SK-N-SH (cell line): Measurements from ENCODE around the gene ZNF793. TPM values are rescaled to one million over a fixed set of nuclear protein-coding genes. Genes with fewer than 3 reads are reported as not detected.

Experiments
- CTCF ChIA-PET: fragments of 300-600, 350-600 bp; formaldehyde crosslinking; extraction: SDS; loops from one replicate; lab custom pipeline; 2021; lab: Yijun Ruan, JAX
- POLR2A ChIA-PET: fragments of 350-600 bp; sonication (Branson Sonifier 250); formaldehyde crosslinking; extraction: SDS; loops from one replicate; lab custom pipeline; 2020; ENCODE audit warnings: antibody characterized with exemption, inconsistent platforms; lab: Yijun Ruan, JAX
- DNase-seq: peaks from one replicate; pipeline ENCODE4 v3.0.0; 2012
- H2AFZ ChIP-seq: fragments of 200-600 bp; sonication (generic); 2 replicates; pipeline ENCODE4 v1.8.1; 2016; ENCODE audit warnings: antibody characterized with exemption, mild to moderate bottlenecking, low read depth
- H3F3A ChIP-seq: fragments of 200-600 bp; sonication (generic); replicated peaks from 2 replicates; pipeline ENCODE3; 2016; ENCODE audit warnings: antibody characterized with exemption, mild to moderate bottlenecking; ENCODE audit not compliant: insufficient read depth
- H3K27ac ChIP-seq, 2 experiments: fragments of 200-500 bp in 1 of 2; fragments of 200-600 bp in 1 of 2; sonication (Bioruptor generic) in 1 of 2; sonication (generic), shearing (Covaris generic) in 1 of 2; 2 replicates each; pipeline versions ENCODE4 v1.5.1 to v1.6.1; 2014 to 2016; ENCODE audit warnings: low read depth in 2 of 2, inconsistent platforms in 1 of 2, low read length in 1 of 2, mild to moderate bottlenecking in 1 of 2, mixed read lengths in 1 of 2
- H3K27me3 ChIP-seq: fragments of 200-600 bp; sonication (generic), shearing (Covaris generic); 2 replicates; pipeline ENCODE4 v1.6.1; 2016; ENCODE audit warnings: mixed run types; ENCODE audit not compliant: insufficient read depth
- H3K36me3 ChIP-seq, 2 experiments: fragments of 200-500 bp in 1 of 2; fragments of 200-600 bp in 1 of 2; sonication (Bioruptor generic) in 1 of 2; sonication (generic) in 1 of 2; replicated peaks in 1 of 2; 2 replicates each; pipeline versions ENCODE3 to v1.5.1; 2014 to 2016; ENCODE audit warnings: low read length in 1 of 2, mild to moderate bottlenecking in 1 of 2; ENCODE audit not compliant: insufficient read depth in 2 of 2, control insufficient read depth in 1 of 2
- H3K4me1 ChIP-seq, 2 experiments: fragments of 200-500 bp in 1 of 2; fragments of 200-600 bp in 1 of 2; sonication (Bioruptor generic) in 1 of 2; sonication (generic), shearing (Covaris generic) in 1 of 2; 2 replicates each; pipeline versions ENCODE4 v1.5.1 to v1.6.1; 2014 to 2016; ENCODE audit warnings: low read depth in 1 of 2, low read length in 1 of 2, mixed run types in 1 of 2; ENCODE audit not compliant: insufficient read depth in 2 of 2, control insufficient read depth in 1 of 2
- H3K4me2 ChIP-seq: fragments of 200-600 bp; sonication (generic), shearing (Covaris generic); 2 replicates; pipeline ENCODE4 v1.6.1; 2017; ENCODE audit warnings: mixed run types
- H3K4me3 ChIP-seq, 2 experiments: fragments of 200-500 bp in 1 of 2; fragments of 200-600 bp in 1 of 2; sonication (Bioruptor generic) in 1 of 2; sonication (generic), shearing (Covaris generic) in 1 of 2; 2 replicates each; pipeline versions ENCODE4 v1.5.1 to v1.8.1; 2014 to 2016; ENCODE audit warnings: low read depth in 2 of 2, inconsistent platforms in 1 of 2, low read length in 1 of 2, mild to moderate bottlenecking in 1 of 2, mixed read lengths in 1 of 2, moderate library complexity in 1 of 2
- H3K79me2 ChIP-seq: fragments of 200-600 bp; sonication (generic); 2 replicates; pipeline ENCODE4 v1.8.1; 2017; ENCODE audit warnings: mild to moderate bottlenecking; ENCODE audit not compliant: insufficient read depth
- H3K9ac ChIP-seq: fragments of 200-600 bp; sonication (generic); 2 replicates; pipeline ENCODE4 v1.6.1; 2017; ENCODE audit warnings: mixed run types
- H3K9me2 ChIP-seq: fragments of 200-600 bp; sonication (generic); 2 replicates; pipeline ENCODE4 v1.6.1; 2017; ENCODE audit warnings: mixed run types
- H3K9me3 ChIP-seq: fragments of 200-600 bp; sonication (generic); 2 replicates; pipeline ENCODE4 v1.6.1; 2017; ENCODE audit warnings: mixed run types, mild to moderate bottlenecking, moderate library complexity
- H4K20me1 ChIP-seq: fragments of 200-600 bp; sonication (generic); 2 replicates; pipeline ENCODE4 v1.6.1; 2017; ENCODE audit warnings: mild to moderate bottlenecking, mixed run types; ENCODE audit not compliant: insufficient read depth
- CHD2 ChIP-seq: fragments of 150-350 bp; IDR thresholded peaks from 2 replicates; pipeline ENCODE4 v1.6.1; 2018; ENCODE audit warnings: low read length; ENCODE audit not compliant: partially characterized antibody
- EZH2phosphoT487 ChIP-seq: fragments of 200-600 bp; sonication (generic); IDR thresholded peaks from 2 replicates; pipeline ENCODE4 v1.6.1; 2017; ENCODE audit warnings: low read depth, mixed run types, mild to moderate bottlenecking, antibody characterized with exemption, moderate library complexity, borderline replicate concordance
- FOSL2 ChIP-seq: IDR thresholded peaks from 2 replicates; pipeline ENCODE4 v1.4.0; 2012; ENCODE audit warnings: low read depth, mild to moderate bottlenecking, moderate library complexity, borderline replicate concordance
- MAX ChIP-seq: IDR thresholded peaks from 2 replicates; pipeline ENCODE4 v1.4.0; 2012; ENCODE audit warnings: low read depth
- NRF1 ChIP-seq: IDR thresholded peaks from 2 replicates; pipeline ENCODE4 v1.6.1; 2012; ENCODE audit warnings: low read depth, mild to moderate bottlenecking, low read length
- RCOR1 ChIP-seq: fragments of 150-350 bp; IDR thresholded peaks from 2 replicates; pipeline ENCODE4 v1.6.1; 2017; ENCODE audit warnings: antibody characterized with exemption, low read length
- TEAD4 ChIP-seq: IDR thresholded peaks from 2 replicates; pipeline ENCODE4 v1.4.0; 2012; ENCODE audit warnings: mild to moderate bottlenecking, borderline replicate concordance; ENCODE audit not compliant: insufficient read depth
- ZBTB33 ChIP-seq: IDR thresholded peaks from 2 replicates; pipeline ENCODE4 v1.4.0; 2012; ENCODE audit warnings: low read depth, borderline replicate concordance
- WGBS: methylation state at CpG from one replicate; pipeline ENCODE4 v1.1.6; 2017; ENCODE audit warnings: low lambda C conversion rate; 5-methylcytosine and 5-hydroxymethylcytosine counted together
- polyA plus RNA-seq, 3 experiments: library from polyadenylated mRNA; depleted of rRNA; stranded (reverse); fragments of >200 nt; gene quantifications; 2 replicates each; pipeline ENCODE4 v1.2.3, GENCODE V29; 2012
- TF ChIP-seq, protein P1 (sequence below): IDR thresholded peaks from 2 replicates; pipeline ENCODE4; 2012

Gene ZNF793
- polyA plus RNA-seq, 1 of the 3 experiments (the other 2 are of a cell fraction), result 2.3 TPM

DNA sequence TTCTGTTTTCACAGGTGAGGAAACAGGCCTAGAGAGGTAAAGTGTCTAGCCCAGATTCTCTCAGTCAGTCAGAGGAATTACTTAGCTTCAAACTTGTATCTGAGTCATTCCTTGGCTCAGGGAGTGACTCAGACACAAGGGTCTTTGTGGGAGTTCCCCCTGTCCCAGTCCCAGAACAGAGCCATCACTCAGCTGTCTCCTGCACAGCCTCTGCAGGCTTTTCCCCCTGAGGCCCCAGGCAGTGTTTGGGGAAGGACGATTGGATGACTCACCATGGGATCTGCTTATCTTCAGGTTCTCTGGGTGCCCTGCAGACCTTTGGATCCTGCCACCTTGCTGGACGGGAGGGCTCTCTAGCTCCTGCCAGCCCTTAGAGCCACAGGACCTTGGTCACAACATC is 13.2 kb downstream of the ZNF793 start:
- H3K36me3 ChIP-seq, result peaks cover 9 to 13% of the 10 kb centered on the region in 2 experiments
- ChIA-PET CTCF (interaction anchor here (1.0 kb wide), 1 partner anchor 12 kb away, joined by 3 read pairs; no protein-coding TSS in a partner anchor), POLR2A (no interaction called here)
- no peak for DNase-seq
- H3K9me3 ChIP-seq, result peaks cover 3% of the 10 kb centered on the region; the same call in 1 of the 2 replicates
- no peaks in the 10 kb centered on the region; the same call in 1 of the 2 replicates for H3K79me2 ChIP-seq
- H3K4me2 ChIP-seq, result no peak overlapping the region
- H3F3A ChIP-seq, result no peaks in the 10 kb centered on the region
- no peak overlapping the region for H3K27ac ChIP-seq
- H3K4me3 ChIP-seq, result no peak overlapping the region
- no peaks in the 10 kb centered on the region for H3K4me1 ChIP-seq
- no peaks in the 10 kb centered on the region for H4K20me1 ChIP-seq
- WGBS, result 11% methylated on average over 2 of the region's 2 CpGs
- no peak overlapping the region for H2AFZ ChIP-seq
- no peak overlapping the region for H3K9ac ChIP-seq
- H3K27me3 ChIP-seq, result no peaks in the 10 kb centered on the region
- TF ChIP-seq FOSL2 (0 out of 2 replicates have a peak, but pooled peaks have one; percentile 4), CHD2 (no peak), TEAD4 (no peak), NRF1 (no peak), MAX (no peak), EZH2phosphoT487 (no peak), RCOR1 (no peak), ZBTB33 (no peak)
- TF ChIP-seq, protein P1, sequence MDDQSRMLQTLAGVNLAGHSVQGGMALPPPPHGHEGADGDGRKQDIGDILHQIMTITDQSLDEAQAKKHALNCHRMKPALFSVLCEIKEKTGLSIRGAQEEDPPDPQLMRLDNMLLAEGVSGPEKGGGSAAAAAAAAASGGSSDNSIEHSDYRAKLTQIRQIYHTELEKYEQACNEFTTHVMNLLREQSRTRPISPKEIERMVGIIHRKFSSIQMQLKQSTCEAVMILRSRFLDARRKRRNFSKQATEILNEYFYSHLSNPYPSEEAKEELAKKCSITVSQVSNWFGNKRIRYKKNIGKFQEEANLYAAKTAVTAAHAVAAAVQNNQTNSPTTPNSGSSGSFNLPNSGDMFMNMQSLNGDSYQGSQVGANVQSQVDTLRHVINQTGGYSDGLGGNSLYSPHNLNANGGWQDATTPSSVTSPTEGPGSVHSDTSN, result peak; percentile 22; the same call in 1 of the 2 replicates
- no peaks in the 10 kb centered on the region for H3K9me2 ChIP-seq

DNA sequence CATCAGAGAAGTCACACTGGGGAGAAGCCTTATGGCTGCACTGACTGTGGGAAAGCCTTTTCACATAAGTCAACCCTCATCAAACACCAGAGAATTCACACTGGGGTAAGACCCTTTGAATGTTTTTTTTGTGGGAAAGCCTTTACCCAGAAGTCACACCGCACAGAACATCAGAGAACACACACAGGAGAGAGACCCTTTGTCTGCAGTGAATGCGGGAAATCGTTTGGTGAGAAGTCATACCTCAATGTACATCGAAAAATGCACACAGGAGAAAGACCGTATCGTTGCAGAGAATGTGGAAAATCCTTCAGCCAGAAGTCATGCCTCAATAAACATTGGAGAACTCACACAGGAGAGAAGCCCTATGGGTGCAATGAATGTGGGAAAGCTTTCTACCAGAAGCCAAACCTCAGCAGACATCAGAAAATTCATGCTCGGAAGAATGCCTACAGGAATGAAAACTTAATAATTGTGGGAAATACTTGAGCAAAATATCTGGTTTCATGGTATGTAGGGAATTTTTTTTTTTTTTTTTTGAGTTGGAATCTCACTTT is 30.7 kb downstream of the ZNF793 start:
- Histone ChIP-seq H3K27ac (no peak overlapping the region), H3K36me3 (peaks cover 36 to 50% of the 10 kb centered on the region in 2 experiments)
- TF ChIP-seq RCOR1, result no peak
- TF ChIP-seq, all 33 proteins: peak for 0
- H3K4me2 ChIP-seq, result no peak overlapping the region
- ChIA-PET POLR2A (no interaction called here), CTCF (no interaction called here)
- H2AFZ ChIP-seq, result no peak overlapping the region
- H3K4me3 ChIP-seq, result peak overlapping the region in 1 of 2 experiments; percentile 12; a peak in 1 of 4 replicates
- 76% methylated on average over 7 of the region's 7 CpGs for WGBS
- no peaks in the 10 kb centered on the region for H3K4me1 ChIP-seq
- no peaks in the 10 kb centered on the region for H3F3A ChIP-seq
- H3K9me3 ChIP-seq, result peaks cover 32% of the 10 kb centered on the region
- no peak for DNase-seq
- H3K27me3 ChIP-seq, result no peaks in the 10 kb centered on the region
- no peaks in the 10 kb centered on the region for H3K79me2 ChIP-seq
- H4K20me1 ChIP-seq, result no peaks in the 10 kb centered on the region
- H3K9me2 ChIP-seq, result no peaks in the 10 kb centered on the region
- H3K9ac ChIP-seq, result no peak overlapping the region
